ENCODE results near the gene PHGDH.

DNA sequence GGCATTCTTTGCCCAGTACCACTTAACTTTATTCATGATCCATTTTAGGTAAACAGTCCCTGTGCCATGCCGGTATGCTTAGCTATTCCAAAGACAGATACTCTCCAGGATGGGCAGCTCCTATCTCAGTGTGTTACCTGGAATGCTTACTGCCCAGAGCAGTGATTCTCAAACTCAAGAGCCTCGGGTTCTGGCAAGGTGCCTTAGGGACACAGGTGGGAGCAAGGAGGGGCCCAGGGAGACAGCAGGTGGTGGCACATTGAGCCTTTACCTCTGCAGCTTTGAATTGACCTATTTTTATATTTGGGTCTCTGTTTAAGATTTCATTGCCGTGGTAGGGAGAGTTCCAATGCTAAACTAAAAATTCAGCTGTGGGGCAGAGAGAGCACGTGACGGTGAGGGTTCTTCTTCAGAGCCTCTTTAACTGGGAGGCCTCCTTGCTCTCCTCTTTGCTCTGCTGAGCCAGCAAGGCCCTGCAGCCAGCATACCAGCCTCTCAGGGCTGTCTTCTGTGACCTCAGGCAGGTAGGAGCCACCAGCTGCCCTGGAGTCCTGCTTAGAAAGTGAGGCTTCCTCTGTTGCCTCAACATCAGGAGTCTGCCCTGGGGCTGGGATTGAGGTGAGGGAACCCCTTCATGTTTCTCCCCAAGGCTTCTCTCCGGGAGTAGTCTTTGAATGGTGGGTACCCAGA, 20.2 kb downstream of the PHGDH start:
- TF ChIP-seq, protein P1, sequence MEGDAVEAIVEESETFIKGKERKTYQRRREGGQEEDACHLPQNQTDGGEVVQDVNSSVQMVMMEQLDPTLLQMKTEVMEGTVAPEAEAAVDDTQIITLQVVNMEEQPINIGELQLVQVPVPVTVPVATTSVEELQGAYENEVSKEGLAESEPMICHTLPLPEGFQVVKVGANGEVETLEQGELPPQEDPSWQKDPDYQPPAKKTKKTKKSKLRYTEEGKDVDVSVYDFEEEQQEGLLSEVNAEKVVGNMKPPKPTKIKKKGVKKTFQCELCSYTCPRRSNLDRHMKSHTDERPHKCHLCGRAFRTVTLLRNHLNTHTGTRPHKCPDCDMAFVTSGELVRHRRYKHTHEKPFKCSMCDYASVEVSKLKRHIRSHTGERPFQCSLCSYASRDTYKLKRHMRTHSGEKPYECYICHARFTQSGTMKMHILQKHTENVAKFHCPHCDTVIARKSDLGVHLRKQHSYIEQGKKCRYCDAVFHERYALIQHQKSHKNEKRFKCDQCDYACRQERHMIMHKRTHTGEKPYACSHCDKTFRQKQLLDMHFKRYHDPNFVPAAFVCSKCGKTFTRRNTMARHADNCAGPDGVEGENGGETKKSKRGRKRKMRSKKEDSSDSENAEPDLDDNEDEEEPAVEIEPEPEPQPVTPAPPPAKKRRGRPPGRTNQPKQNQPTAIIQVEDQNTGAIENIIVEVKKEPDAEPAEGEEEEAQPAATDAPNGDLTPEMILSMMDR (IDR thresholded peaks at IDR 0.05; ENCODE audit: low read length) = no peak
- TF ChIP-seq EZH2 (IDR thresholded peaks at IDR 0.05; ENCODE audit: borderline replicate concordance, low read length) = no peak

All from OCI-LY1 (cell line).